HG03571 (cell line): ENCODE data around the gene PRCC.

Experiments used
- ATAC-seq: cut with Tn5 transposase; IDR thresholded peaks from one replicate; pipeline ENCODE4 v1.9.1; 2021; ENCODE audit not compliant: unreplicated experiment

Gene PRCC

DNA sequence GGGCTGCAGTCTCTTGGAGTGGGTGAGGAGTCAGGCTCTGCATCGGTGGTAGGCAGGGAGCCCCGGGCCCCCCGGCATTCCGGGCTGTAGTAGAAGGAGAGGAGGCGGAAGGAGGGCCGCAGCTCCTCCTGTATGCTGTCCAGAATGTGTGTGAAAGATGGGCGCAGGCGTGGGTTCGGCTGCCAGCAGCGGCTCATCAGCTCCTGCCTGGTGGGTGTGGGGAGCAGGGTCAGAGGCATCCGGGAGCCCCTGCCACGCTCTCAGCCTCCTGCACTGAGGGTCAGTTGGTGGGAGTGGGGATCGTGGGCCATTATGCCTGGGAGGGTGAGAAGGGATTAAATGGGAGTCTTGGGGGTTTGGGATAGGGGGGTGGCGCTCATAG lies 73.6 kb downstream of the PRCC start:
- ATAC-seq: no peak

DNA sequence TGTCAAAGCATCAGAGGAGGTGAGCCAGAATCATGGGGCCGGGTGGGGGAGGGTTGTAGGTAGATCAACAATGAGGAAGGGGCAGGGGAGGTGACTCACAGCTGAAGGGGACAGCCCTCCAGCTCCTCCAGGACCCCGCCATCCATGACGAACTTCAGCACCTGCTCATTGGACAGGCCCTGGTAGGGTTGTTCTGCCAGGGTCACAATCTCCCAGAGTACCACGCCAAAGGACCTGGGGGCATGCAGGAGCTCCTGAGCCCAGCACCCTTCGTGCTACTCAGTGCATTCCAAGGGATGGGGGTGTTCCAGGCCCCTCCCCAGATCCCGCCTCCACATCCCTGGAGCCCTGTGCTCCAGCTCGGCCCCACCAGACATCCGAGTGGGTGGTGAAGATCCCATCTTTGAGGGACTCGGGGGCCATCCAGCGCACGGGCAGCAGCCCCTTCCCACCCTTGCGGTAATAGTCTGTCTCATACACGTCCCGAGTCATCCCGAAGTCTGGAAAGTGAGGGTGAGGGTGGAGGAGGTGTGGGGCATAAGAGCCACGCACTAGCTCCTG lies 74.0 kb downstream of the PRCC start:
- ATAC-seq: no peak

DNA sequence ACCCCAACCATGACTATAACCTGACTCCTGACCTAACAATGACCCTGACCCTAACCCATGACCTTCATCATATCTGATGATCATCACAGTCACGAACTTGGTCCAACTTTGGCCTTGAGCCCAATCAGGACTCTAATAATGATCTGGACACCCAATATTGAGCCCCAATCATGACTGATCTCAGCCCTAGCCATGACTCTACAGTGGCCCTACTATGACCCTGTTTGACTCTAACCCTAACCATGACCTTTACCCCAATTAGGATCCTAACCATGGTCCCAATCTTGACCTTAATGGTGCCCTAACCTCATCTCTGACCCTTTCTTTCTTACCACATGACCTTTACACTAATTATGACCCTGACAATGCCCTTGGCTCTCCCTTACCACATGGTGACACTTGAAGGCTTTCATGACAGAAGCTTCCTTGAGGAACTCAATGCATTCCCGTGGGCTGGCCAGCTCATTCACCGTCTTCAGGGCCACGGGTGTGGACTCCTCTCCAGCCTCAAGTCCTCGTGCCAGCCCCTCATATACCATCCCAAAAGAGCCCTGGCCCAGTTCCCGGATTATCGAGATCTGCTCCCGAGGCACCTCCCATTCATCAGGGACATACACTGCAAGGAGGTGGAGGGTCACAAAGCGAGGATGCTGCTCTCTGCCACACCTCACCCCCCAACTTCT lies 75.4 kb downstream of the PRCC start:
- no peak for ATAC-seq

DNA sequence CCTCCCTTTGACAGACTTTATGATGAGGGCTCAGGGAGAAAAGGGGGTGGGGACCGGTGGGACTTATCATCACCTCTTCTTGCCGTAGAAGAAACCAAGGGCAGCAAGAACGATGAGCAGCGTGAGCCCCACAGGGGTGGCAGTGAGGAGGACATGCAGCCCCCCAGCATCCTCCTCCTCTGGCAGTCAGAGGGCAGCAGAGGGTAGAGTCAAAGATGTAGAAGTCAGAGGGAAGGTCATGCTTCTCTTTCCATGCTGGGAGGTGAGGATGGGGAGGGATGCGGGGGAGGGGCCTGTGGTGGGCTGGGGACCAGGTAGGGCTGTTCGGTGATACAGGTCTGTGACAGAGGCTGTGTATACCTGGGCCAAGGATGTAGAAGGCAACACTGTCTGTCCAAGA lies 76.8 kb downstream of the PRCC start:
- no peak for ATAC-seq

DNA sequence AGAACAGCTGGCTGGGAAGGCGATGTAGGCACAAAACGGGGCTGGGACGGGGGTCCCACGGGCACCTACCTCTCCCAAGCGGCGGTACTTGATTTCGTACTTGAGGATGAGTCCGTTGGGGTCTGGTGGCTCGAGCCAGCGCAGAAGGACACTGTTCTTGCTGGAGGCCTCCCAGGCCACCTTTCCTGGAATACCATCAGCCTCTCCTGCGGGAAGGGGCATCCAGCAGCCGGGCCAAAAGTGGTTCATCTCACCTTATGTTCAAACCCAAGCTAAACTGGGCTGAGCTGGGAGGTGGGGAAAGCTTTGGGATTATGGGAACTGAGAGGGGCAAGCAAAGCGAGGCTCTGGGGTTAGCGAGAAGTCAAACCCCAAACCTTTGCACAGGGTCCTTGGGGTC lies 77.3 kb downstream of the PRCC start:
- no peak for ATAC-seq

DNA sequence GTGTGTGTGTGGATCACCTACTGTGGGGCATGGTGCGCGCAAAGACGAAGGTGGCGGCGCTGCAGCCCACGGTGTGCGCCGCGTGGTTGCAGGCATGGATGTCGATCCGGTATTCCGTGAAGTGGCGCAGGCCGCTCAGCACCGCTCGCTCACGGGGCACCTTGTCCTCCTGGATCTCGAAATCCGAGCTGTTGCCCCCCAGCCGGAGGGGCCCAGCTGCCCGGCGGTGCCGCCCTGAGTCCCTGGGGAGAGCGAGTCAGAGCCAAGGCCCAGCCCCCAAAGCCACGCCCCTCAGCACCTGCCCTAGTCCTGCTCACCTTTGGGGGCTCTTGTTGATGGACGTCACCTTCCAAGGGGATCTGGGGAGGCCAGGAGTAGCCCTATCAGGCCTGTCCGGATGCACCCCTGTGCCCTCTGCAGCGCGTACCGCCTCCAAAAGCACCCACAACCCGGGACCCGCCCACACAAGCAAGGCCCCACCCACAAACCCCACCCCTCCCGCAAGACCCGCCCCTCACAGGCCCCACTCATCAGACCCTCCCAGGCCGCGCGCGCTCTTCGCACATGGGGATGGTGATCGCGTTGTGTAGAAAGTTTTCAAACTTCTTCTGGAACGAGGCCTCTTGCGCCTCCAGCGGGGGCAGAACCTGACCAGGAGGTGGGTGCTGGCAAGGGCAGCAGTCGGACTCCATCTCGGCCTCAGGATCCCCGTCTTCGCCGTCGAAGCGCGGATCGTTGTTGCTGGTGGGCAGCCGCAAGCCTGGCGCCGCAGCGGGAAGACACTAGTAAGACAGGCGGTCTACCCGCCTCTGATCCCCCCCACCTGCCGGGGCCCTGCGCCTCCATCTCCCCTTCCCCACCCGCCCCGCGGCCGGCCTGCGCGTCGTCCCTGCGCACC lies 78.0 kb downstream of the PRCC start:
- no peak for ATAC-seq

DNA sequence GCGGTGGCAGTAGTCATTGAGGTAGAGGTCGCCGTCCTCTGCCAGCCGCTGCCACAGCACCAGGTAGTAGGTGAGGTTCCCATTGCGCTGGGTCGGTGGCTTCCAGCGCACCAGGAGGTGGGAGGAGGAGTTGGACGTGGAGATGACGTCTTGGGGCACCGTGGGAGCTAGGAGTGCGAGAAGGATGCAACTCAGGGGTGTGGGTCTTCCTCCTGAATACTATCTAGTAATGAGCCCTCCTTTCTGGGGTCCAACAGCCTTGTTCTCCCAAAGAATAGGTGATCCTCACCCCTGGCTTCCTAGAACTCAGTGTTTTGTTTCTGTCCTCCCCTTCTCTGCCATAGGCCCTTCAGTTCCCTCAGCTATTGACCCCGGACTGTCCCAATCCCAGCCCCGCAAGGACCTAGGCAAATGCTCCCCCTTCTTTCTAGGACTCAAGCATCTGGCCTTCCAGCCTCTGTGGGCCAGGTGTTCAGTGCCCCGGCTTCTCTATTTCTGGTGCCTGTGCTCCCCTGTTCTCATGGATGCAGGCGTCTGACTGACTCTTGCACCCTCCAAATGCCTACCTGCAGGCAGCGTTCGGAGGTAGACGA lies 78.7 kb downstream of the PRCC start:
- no peak for ATAC-seq

DNA sequence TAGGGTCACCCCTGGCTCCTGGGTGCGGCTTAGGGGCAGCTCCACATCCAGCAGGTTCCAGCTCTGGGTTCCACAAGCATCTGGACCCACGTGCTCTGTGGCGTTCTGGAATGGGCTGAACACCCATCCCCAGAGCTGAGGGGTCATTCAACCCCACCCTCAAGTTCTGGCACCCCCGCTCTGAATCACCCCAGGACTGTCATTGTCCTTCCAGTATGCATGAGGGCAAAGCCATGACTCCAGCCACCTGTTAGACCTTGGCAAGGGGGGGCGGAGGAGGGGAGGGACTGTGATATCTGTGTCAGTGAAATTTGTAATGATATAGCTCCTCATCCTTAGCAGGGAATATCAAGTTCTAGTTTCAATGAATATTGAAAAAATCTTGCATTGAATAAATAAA lies 79.3 kb downstream of the PRCC start:
- ATAC-seq: no peak

DNA sequence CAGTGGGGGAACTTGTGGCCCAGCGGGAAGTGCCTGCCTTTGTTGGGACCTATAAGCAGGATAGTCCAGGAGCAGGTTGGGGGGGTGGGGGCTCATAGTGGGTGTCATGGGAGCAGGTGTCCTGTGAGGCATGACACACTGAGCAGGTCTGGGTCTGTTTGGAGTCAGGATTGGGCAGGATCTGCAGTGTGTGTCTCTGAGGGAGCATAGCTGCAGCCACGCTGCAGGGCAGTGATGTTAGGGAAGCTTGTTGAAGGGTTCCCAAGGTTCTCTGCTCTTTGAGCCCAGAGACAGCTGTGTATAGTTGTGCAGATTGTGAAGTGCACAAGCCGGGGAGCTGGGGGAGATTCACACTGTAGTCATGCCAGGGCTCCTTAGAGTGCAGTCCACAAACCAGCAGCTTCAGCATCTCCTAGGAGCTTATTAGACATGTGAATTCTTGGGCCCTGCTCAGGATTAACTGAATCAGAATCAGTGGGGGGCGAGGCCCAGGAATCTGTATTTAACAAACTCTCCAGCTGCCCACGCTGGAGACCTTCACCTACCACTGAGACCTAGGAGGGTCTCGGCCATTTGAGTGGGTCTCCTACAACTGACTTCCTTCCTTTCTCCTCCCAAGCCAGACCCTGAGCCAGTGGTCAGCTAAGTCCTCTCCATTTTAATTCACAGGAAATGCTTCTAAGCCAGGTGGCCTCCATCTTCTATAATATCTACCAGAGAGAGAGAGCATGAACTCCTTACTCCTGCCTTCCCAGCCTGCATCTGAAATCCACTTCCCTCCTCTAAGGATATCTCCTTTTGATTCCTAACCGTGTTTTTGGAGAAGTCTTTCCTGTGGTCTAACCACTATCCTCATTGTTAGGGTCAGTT lies 80.5 kb downstream of the PRCC start:
- ATAC-seq: no peak

DNA sequence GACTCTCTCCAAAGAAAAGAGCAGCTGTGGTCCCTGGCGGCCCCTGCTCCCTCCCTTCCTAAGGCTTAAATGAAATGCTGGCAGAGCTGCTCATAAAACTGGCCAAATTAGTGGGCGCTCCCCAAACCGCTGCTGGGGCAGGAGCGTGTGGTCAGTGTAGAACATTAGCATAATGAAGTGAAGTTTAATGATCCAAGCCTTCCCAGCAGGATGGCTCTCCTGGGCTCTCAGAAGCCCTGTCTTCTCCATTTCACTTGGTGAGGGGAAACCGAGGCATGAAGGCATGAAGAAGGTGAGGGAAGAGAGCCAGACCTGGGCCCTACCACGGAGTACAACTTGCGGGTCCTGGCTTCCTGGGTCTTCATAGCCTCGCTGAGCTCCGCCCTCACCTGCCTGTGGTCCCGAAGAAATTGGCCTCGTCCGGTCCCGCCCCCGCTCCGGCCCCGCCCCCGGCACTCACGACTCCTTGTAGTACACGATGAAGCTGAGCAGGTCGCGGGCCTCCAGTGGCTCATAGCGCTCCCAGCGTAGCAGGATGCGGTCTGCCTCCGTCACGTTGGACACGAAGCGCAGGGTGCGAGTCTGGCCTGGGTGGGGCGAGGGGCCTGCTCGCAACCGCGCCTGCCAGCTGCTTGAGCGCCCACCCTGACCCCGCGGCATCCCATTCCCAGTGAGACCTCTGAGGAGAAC lies 81.3 kb downstream of the PRCC start:
- no peak for ATAC-seq

DNA sequence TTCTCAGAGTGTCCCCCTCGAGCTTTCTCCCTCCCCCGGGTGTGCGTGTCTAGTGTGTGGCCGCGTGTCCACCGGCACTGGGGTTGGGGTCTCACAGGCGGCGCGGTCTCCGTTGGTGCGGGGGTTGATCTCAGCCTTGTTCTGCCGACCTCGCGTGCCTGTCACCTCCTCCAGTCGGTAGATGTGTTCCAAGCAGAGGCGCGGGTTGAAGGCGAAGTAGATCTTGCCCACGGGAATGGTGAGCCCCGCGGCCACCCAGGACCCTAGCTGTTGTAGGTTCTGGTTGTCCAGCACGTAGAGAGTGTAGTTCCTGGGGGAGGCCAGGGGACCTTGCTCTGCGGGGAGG lies 81.8 kb downstream of the PRCC start:
- ATAC-seq: no peak
